ENCODE measurements around the gene SESN1.
A peak's percentile ranks its signal among the peaks of the same experiment; 100 is the strongest.

Gene SESN1

GRCh38 chr6:109039795-109040194 is 54.9 kb downstream of the SESN1 start:
- Histone ChIP-seq H3K4me2 (ENCODE audit: low read depth, low read length) (no peak overlapping the region), H4K20me1 (ENCODE audit: insufficient read depth, low read length) (peaks cover 5% of the 10 kb centered on the region; the same call in 1 of the 2 replicates), H3K36me3 (replicated peaks; ENCODE audit: insufficient read depth, low read length) (no peaks in the 10 kb centered on the region), H3K9me3 (replicated peaks; ENCODE audit: insufficient read depth, low read length) (no peaks in the 10 kb centered on the region), H3K9ac (ENCODE audit: low read length) (no peak overlapping the region), H3K4me1 (ENCODE audit: low read length) (peaks cover 16% of the 10 kb centered on the region), H3K27ac (ENCODE audit: low read length) (no peak overlapping the region), H3K27me3 (replicated peaks; ENCODE audit: insufficient read depth, low read length) (no peaks in the 10 kb centered on the region), H3F3A (ENCODE audit: insufficient read depth, low read length) (peaks cover 11% of the 10 kb centered on the region), H3K79me2 (ENCODE audit: low read length) (peaks cover 95% of the 10 kb centered on the region), H2AFZ (ENCODE audit: low read length) (no peak overlapping the region), H3K9me2 (replicated peaks; ENCODE audit: insufficient read depth, low read length) (no peaks in the 10 kb centered on the region), H3K4me3 (ENCODE audit: low read length) (no peak overlapping the region)
- no peak for DNase-seq
- no peak for TF ChIP-seq EZH2 (optimal IDR thresholded peaks at IDR 0.05; ENCODE audit: low read depth, low read length)
- TF ChIP-seq EZH2phosphoT487 (IDR thresholded peaks at IDR 0.05; ENCODE audit: low read length): no peak
- TF ChIP-seq CTCF (IDR thresholded peaks at IDR 0.05; ENCODE audit: low read length): no peak

- peaks cover 11% of the 10 kb centered on the region for H3F3A ChIP-seq (ENCODE audit: insufficient read depth, low read length)
- no peak overlapping the region for H3K27ac ChIP-seq (ENCODE audit: low read length)
- peaks cover 5% of the 10 kb centered on the region; the same call in 1 of the 2 replicates for H4K20me1 ChIP-seq (ENCODE audit: insufficient read depth, low read length)
- no peaks in the 10 kb centered on the region for H3K9me3 ChIP-seq (replicated peaks; ENCODE audit: insufficient read depth, low read length)
- no peak for TF ChIP-seq CTCF (IDR thresholded peaks at IDR 0.05; ENCODE audit: low read length)
- TF ChIP-seq EZH2 (optimal IDR thresholded peaks at IDR 0.05; ENCODE audit: low read depth, low read length): no peak
- TF ChIP-seq EZH2phosphoT487 (IDR thresholded peaks at IDR 0.05; ENCODE audit: low read length): no peak
- H3K9ac ChIP-seq (ENCODE audit: low read length): no peak overlapping the region
- no peak overlapping the region for H3K4me2 ChIP-seq (ENCODE audit: low read depth, low read length)
- peaks cover 16% of the 10 kb centered on the region for H3K4me1 ChIP-seq (ENCODE audit: low read length)
- H3K9me2 ChIP-seq (replicated peaks; ENCODE audit: insufficient read depth, low read length): no peaks in the 10 kb centered on the region
- no peak overlapping the region for H3K4me3 ChIP-seq (ENCODE audit: low read length)
- no peaks in the 10 kb centered on the region for H3K27me3 ChIP-seq (replicated peaks; ENCODE audit: insufficient read depth, low read length)
- no peaks in the 10 kb centered on the region for H3K36me3 ChIP-seq (replicated peaks; ENCODE audit: insufficient read depth, low read length)
- no peak for DNase-seq
- peaks cover 92% of the 10 kb centered on the region for H3K79me2 ChIP-seq (ENCODE audit: low read length)
- no peak overlapping the region for H2AFZ ChIP-seq (ENCODE audit: low read length)
These were observed 55.7 kb downstream of the SESN1 start for GRCh38 chr6:109038837-109039398.

- peaks cover 16% of the 10 kb centered on the region for H3K4me1 ChIP-seq (ENCODE audit: low read length)
- H4K20me1 ChIP-seq (ENCODE audit: insufficient read depth, low read length): peaks cover 9% of the 10 kb centered on the region; the same call in 1 of the 2 replicates
- H3K9me3 ChIP-seq (replicated peaks; ENCODE audit: insufficient read depth, low read length): no peaks in the 10 kb centered on the region
- no peak overlapping the region for H3K27ac ChIP-seq (ENCODE audit: low read length)
- no peaks in the 10 kb centered on the region for H3K9me2 ChIP-seq (replicated peaks; ENCODE audit: insufficient read depth, low read length)
- H3K27me3 ChIP-seq (replicated peaks; ENCODE audit: insufficient read depth, low read length): no peaks in the 10 kb centered on the region
- H3K79me2 ChIP-seq (ENCODE audit: low read length): peaks cover 82% of the 10 kb centered on the region
- DNase-seq: peak; percentile 52
- TF ChIP-seq EZH2phosphoT487 (IDR thresholded peaks at IDR 0.05; ENCODE audit: low read length): no peak
- no peak for TF ChIP-seq CTCF (IDR thresholded peaks at IDR 0.05; ENCODE audit: low read length)
- no peak for TF ChIP-seq EZH2 (optimal IDR thresholded peaks at IDR 0.05; ENCODE audit: low read depth, low read length)
- no peaks in the 10 kb centered on the region for H3K36me3 ChIP-seq (replicated peaks; ENCODE audit: insufficient read depth, low read length)
- no peak overlapping the region; the same call in 1 of the 2 replicates for H3K4me3 ChIP-seq (ENCODE audit: low read length)
- no peak overlapping the region for H2AFZ ChIP-seq (ENCODE audit: low read length)
- no peak overlapping the region for H3K9ac ChIP-seq (ENCODE audit: low read length)
- H3K4me2 ChIP-seq (ENCODE audit: low read depth, low read length): peak overlapping the region; percentile 41
- H3F3A ChIP-seq (ENCODE audit: insufficient read depth, low read length): peaks cover 11% of the 10 kb centered on the region
These were observed 57.9 kb downstream of the SESN1 start for GRCh38 chr6:109036574-109037294.
